Stromal cell of bone marrow (primary cell): Measurements from ENCODE around the gene CD109.
"Not testable (repeated sequence)": the region's sequence is repeated elsewhere in the genome, so short reads cannot be mapped to it uniquely, and the experiment has no call there.

Source experiments
- DNase-seq: peaks from one replicate; pipeline ENCODE4 v3.0.0-alpha.2; 2012; ENCODE audit warnings: low read depth

The CD109 gene

DNA sequence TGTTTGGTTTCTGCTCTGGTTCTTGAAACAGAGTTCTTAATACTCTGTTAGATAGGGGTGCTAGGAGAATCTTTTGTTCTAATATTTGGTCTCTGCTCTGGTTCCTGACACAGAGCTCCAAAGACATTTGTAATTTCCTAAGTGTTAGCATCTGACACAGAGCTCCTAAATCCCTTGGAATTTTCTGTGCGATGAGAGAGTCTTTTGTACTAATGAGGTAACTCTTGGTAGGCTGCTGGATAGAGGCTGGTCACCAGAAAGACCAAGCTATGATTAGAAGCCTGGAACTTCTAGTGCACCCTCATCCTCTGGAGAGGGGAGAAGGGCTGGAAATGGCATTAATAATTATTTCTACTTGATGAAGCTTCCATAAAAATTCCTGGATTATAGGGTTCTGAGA, 7.7 kb upstream of the CD109 start:
- no peak for DNase-seq

GRCh38 chr6:73690056-73690455, 5.9 kb upstream of the CD109 start:
- DNase-seq = no peak

DNA sequence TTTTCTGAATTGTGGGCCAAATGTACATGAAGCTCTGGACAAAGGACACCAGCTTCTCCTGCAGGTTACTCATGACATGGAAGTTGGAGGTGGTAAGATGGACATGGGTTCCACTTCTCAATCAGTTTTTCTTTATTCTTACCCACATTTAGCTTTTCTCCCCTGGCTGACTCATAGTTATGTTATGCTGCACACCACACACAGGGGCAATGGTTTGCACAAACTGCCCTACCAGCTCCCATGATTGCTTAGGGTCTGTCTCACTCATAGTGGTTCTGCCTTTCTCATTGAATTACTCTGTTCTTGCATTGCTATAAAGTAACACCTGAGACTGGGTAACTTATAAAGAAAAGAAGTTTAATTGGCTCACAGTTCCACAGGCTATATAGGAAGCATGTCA, 4.5 kb upstream of the CD109 start:
- no peak for DNase-seq

DNA sequence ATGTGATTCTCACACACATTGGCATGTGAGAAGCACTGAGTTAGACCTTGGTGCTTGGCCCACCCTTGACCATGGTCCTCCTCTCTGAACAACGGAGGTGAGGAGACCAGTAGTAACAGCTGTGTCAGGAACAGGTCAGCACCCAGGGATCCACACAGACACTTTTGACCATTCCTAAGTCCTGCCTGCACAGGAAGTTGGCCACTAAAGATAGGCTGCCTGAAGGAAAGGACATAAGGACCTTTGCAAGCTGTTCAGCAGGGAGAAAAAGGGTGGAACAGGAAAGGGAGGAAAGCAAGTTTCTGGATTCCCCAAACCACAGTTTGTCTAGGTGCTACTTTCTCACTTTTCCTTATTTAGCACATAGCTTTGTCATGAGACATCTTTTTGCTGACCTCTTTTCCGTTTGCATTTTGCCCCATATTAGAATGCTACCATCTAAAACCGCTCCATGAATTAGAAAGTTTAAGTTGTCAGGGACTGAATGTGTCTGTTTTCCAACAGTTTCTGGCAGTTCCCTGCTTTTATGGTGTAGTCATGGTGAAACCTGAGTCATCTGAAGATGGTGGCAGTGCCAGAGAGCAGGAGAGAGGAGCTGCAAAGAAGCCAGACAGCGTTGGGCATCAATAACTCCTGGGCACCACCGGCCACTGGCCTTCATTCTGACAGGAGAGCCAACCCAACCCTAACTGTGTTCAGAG, 1.1 kb upstream of the CD109 start:
- peak; percentile 68 for DNase-seq

- DNase-seq = no peak
These were observed 1.1 kb downstream of the CD109 start for GRCh38 chr6:73696966-73697655.

- no peak for DNase-seq
These were observed 3.9 kb downstream of the CD109 start for GRCh38 chr6:73699676-73700459.

DNA sequence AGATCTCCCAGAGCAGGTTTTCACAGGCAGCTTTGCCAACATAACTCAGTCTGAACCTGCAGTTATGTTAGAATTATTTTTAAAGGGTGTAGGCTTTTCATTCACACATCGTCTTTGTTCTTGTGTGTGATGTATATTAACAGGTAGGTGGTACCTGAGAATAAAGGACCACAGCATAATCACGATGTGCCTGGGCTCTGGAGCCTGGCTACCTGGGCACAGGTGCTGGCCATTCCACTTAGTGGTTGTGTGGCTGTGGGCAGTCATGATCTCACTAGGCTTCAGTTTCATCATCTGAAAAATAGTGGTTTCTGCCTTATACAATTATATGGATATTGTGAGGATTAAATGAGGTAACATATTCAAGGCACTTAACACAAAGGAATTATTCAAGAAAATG, 6.4 kb downstream of the CD109 start:
- no peak for DNase-seq

DNA sequence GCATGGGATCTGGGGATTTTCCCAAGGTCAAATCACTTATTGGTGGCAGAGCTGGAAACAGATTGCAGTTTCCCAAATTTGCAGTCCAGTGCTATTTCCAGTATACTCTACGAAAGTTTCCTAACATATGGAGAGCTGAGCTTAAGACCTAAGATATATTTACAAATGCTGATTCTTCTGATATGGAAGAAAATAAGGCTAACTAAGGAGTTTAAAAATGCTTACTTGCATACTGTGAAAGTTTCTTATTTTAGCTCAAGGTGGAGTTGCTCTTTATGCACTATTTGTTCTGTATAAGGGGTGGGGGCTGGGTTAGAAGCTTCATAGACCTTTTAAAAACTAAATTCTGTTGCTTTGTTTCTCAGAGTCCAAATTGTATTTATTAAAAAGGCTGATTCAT, 7.5 kb downstream of the CD109 start:
- DNase-seq = no peak

- DNase-seq = peak; percentile 99
These were observed 8.3 kb downstream of the CD109 start for GRCh38 chr6:73704260-73704659.

DNA sequence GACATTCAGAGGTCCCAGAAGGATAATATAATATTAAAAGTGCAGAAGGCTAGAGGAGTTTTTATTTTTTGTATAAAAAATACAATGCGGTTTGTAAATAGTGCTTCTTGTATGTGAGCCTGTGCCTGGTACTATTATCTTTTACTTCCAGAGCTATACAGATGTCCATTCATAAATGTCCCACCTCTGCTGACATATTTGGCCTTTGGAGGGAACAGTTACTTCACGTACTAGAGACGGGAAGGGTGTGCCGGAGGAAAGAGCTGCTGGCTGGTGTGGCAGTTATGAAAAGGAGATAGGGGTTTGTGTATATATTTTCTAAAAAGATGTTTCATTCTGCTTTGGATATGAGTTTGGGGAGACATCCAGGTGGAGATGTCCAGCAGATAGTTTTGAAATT, 8.8 kb downstream of the CD109 start:
- no peak for DNase-seq

DNA sequence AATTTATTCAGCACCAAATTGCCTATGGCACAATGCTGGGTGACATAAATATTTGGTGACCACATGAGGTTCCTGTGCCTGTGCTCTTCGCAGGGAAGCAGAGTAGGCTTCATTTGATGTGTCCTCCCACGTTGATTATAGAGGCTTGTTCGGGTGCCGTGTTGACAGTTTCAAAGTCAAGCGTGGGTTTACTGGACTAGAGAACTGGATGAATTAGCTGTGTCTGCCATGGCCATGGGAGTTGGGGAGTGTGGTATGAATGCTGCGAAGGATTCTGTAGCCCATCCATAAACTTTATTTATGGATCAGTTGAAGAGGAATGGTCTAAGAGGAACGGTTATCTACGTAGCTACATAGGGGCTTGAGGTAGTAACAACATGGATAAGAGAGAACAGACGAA, 11.0 kb downstream of the CD109 start:
- DNase-seq = no peak

- no peak for DNase-seq
These were observed 14.5 kb downstream of the CD109 start for GRCh38 chr6:73710470-73710869.

DNA sequence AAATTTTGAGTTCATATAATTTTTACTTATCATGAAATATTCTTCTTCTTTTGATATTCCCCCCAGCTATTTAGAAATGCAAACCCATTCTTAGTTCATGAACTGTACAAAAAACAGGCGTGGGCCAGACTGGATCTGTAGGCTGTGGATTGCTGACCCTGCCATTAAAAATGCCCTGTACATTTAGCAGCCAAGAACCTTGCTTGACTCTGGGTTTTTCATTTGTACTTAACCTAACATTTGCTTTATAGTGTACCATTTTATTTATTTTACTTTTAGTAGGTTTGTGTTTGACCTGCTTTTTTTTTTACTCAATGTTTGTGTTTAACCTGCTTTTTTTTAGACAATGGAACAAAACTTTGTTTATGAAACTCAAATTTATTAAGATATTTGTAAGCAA, 14.9 kb downstream of the CD109 start:
- DNase-seq = no peak

- DNase-seq = no peak
These were observed 16.7 kb downstream of the CD109 start for GRCh38 chr6:73712535-73713173.

DNA sequence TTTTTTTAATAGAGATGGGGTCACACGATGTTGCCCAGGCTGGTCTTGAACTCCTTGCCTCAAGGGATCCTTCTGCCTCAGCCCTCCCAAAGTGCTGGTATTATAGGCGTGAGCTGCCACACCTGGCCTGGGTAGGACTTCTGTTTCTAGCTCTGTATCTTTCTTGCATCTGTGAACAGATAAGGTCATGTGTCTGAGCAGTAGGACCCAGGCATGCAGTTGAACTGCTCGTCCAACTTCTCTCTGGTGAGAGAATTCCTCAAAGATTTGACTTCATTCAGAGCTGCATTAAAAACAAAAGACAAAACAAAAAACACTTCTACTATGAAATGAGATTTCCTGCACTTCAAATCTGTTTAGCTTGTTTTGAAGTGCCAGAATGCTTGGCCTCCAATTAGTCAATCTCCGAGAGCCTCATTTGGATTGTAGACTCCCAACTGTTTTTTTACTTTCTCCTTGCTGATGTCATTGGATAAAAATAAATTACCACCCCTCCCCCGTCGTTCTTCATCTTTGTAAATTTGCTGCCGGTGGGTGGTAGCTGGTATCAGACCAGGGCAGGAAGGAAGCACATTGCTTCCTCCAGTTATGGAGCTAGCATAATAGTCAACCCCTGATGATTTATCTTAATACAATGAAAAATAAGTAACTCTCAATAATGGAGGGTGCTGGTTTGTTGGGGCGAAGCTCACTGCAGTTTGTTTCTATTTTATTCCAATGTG, 17.6 kb downstream of the CD109 start:
- no peak for DNase-seq

- not testable (repeated sequence) for DNase-seq
These were observed 19.1 kb downstream of the CD109 start for GRCh38 chr6:73715111-73715508.

DNA sequence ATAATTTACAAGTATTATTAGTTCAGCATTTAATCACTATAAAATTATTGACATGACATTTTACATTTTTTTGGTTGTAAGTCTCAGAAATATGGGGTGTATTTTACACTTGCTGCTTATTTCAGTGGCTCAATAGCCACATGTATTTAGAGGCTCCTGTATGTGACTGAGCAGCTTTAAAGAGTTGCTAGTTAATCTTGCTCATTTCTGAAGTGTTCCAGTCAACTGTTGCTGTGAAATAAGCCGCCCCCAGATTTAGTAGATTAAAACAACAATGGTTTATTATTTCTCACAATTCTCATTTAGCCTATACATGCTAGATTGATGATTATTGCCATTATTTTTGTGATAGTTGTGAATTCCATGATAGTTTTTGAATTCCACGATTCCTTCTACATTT, 23.0 kb downstream of the CD109 start:
- no peak for DNase-seq

DNA sequence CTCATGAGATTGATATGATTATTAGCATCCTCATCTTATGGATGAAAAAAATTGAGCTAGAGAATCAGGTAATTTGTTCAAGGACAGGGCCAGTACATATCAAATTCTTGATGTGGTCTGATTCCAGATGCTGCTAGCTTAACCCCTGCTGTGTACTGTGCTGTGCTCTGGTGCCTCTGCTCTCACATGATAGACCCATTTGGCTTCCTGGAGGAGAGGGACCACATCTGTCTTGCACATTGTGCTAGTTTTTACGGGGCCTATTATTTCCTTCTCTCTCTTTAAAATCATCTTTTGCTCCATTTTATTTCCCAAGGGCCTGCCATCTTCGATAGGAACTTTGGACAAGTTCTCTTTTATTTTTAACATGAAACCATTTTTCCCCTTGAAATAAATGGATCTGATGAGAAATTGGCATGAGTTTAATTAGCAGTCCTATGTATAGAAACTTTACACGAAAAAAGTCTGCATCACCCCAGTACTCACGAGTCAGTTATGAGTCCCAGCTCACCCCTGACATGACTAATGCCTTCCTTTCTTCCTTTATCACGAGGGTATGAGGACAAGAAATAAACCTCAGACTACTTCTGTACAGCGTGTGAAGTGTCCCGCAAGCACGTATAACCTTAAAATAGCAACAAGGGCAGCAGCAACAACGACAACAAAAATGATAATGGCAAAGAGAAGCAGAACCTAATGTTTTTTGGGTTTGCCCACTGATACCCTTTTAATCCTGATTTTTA, 26.5 kb downstream of the CD109 start:
- DNase-seq = peak; percentile 74

GRCh38 chr6:73723480-73723879, 27.5 kb downstream of the CD109 start:
- not testable (repeated sequence) for DNase-seq

- no peak for DNase-seq
These were observed 28.4 kb downstream of the CD109 start for GRCh38 chr6:73724389-73724788.

- DNase-seq = not testable (repeated sequence)
These were observed 29.2 kb downstream of the CD109 start for GRCh38 chr6:73725192-73725591.
